NCI-H526 (cell line): ENCODE measurements around the gene OARD1.
A peak's percentile ranks its signal among the peaks of the same experiment; 100 is the strongest.

Experiments
- DNase-seq, 2 experiments: peaks; one replicate each; lab custom pipeline; 2025; lab: John Stamatoyannopoulos, UW

Gene OARD1

DNA sequence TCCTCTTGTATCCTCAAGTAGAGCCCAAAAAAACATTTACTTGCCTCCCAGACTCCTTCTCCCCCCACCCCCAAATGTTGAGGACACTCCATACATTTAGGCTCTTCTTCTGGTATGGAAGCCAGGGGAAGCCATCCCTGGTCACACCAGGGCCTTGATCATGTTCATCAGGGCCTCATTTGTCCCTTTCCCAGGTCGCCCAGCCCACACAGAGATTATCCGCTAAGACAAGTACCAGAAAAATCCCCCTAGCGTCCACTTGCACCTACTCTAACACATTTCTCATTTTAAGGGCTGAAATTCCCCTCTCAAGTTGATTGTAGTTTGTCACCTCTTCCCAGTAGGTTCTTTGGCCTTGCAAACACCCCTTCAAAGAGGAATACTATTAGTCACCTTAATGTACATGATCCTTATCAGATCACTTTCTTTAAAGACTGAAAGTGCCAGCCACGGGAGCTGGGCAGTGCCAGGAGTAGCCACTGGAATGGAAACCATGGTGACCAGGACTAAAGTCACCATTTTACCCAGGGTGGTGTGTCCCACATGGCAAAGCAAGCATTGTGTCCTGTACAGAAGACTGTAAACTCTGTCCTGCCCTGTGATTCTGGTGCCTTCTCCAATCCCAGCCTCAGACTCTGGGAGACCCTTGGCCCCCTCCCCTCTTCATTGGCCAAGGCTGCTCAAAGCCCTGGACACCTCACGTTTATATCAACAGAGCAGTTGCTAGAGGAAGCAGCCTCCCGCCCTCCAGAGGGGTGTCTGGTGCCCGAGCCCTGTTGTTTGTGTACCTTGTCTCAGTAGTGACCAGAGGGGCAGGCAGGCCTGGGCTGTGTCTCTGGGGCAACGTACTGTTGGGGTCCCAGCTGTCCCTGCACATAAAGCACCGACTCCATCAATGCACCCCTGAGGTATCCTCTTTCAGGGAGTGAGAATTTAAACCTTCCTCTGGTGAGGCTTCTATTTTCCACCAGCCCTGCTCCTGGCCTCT lies 24.1 kb downstream of the OARD1 start:
- no peak for DNase-seq

DNA sequence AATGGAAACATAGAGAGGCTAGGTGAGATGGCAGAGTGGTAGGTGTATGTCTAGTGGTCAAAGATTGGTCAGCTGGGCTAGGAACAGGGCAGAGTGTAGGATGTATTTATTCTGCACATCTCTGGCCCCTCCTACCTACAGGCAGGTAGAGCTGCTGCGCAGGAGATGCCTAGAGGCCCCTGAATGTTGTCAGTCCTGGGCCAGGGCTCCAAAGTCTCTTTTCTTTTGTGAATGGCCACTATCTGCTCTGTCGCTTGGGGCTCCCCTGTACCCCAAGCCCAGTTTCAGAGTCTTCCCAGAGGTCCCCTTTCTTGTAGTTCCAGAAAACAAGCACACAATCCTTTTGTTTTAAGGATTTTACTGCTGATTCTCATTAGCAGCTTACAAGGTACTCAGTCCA lies 24.9 kb downstream of the OARD1 start:
- DNase-seq = no peak

DNA sequence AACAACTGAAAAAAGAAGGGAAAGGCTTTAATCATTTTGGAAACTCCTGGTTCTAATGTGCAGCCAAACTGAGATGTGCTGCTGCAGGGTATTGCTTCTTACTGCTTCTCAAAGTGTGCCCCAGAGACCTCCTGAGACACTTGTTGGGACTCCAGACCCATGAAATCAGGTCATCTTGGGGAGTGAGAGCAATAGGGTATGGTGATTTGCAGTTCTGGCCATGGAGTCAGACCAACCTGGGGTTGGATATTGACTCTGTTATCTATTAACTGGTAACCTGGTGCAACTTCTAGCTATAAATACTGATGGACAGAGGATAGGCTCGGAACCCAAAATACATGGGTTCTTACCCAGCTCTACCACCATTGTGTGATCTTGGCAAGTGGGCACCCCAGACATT lies 26.1 kb downstream of the OARD1 start:
- no peak for DNase-seq

DNA sequence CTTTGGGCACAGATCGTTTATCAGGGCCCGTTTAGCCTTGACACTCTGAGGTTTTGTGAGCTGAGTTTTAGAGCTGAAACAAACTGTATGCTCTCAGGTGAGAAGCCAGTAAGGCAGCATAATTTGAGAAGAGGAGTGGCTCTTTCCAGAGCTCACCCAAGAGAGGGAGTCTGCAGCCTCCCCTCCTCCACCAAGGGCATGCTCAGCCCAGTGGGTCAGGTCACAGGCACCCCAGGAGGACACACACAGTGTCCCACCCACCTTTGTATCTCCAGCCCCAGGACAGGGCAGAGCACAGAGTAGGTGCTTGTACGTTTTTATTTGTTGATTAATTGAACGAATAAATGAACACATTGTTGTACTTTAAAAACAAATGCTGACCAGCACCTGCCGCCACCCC lies 26.5 kb downstream of the OARD1 start:
- DNase-seq = no peak

DNA sequence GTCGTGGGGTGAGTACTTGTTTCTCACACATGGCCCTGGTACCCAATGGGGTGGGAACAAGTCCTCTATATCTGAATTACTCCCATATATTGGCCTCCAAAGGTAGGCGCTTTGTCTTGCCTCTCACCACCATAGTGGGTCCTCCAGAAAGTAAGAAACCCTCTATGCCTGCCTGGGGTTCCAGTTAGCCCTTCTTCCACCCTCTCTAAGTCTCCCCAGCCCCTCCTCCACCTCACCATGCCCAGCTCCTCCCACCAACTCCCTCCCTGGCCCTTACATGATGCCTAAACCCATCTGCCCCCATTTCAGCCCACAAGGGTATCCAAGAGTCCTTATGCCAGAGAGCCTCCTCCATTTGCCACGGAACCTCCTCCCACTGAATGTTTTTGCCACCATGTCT lies 29.0 kb downstream of the OARD1 start:
- no peak for DNase-seq

DNA sequence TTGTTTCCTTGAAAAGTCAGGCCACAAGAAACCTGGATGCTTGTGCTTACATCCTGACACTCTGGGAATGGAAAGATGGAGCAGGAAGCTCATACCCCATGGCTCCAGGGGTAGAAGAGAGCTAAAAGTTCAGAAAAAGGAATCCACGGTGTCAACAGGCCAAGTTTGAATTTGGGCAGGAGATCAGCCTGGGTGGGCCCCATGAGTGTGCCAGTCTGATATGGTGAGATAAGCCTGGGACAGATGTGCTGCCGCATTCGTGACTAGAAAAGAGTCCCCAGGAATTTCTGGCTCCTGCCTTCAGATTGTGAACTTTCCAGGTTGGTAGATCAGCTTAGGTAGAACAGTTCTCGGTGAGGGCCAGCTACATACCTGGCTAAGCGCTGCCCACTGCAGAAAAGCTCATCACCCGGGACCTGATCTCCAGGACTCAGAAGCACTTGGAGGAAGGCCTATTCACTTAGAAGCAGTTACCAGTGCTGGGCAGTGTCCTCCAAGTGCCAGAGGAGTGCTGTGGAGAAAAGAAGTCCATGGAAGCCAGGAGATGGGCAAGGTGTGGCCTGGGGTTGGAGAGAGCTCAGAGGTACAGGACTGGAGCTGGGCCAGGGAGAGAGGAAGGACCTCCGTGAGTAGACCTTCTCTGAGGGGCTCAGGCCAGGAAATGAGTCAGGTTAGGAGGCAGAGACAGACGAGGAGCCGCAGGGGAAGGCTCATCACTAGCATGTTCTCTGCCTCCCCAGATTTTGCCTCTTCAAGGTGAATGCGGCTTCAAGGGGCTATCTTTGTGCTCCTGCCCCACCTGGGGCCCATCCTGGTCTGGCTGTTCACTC lies 29.7 kb downstream of the OARD1 start, which contains the start of gene TSPO2:
TSPO2 (plus strand) TSS at position 242 of the 830 bp plus-strand sequence; CDS start at position 761, 519 bp downstream.
- DNase-seq = no peak

DNA sequence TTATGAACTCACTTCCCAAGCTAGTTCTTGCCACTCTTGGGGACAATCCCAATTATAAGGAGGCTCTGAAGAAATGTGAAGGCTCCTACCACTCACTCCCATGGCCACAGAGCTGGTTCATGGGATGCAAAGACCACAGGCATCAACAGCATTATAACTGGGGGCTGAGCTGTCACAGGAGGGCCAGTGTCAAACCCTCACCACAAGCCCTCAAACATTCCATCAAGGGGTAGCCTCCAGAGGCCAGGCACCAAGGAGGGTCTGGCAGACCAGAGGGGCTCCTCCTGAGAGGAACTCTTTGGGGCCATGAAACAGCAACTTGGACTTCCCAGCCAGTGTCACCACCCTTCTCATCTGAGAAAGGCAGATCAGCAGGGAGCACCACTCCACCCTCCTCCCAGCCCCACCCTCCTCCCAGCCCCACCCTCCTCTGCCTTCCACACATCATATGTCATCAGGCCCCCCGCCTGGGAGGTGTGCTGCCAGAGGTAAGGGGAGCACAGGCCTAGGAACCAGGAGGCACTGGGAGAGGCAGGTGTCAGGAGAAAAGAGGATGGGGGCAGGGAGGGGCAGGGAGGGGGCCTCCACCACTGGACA lies 31.1 kb downstream of the OARD1 start:
- DNase-seq = no peak

DNA sequence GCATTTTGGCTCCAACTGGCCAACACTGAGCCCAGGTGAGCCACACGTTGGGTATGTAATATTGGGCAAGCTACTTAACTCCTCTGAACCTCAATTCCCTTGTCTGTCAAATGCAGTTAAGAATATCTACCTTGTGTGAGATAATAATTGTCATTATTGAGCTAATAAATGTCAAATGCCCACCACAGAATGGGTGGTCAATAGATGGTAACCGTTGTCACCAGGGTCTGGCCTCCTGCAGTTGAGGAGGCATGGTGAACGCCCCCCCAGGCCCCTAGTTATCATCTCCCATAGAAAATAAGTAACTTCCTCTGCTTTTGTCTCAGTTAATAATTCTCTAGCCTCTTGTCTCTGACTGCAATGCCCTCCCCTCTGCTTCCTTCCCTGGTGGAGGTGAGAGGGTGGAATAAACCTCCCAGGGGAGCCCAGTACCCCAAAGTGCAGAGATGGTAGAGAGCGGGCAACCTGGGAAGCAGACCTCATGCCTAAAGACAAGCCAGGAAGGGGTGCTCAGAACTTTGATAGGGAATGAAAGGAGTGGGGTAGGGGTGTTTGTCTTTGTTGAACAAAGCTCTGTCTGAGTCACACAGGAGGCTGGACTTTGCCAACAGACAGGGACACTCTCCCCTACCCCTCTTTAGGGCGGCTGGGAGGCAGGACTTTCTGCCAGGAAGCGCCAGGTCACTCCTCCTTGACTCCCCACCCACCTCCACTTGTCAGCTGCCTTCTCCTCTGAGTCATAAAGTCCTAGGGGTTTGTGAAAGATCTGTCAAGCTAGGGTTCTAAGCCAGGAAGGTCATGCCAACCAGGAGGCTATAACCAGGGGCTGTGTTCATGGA lies 31.8 kb downstream of the OARD1 start:
- no peak for DNase-seq

DNA sequence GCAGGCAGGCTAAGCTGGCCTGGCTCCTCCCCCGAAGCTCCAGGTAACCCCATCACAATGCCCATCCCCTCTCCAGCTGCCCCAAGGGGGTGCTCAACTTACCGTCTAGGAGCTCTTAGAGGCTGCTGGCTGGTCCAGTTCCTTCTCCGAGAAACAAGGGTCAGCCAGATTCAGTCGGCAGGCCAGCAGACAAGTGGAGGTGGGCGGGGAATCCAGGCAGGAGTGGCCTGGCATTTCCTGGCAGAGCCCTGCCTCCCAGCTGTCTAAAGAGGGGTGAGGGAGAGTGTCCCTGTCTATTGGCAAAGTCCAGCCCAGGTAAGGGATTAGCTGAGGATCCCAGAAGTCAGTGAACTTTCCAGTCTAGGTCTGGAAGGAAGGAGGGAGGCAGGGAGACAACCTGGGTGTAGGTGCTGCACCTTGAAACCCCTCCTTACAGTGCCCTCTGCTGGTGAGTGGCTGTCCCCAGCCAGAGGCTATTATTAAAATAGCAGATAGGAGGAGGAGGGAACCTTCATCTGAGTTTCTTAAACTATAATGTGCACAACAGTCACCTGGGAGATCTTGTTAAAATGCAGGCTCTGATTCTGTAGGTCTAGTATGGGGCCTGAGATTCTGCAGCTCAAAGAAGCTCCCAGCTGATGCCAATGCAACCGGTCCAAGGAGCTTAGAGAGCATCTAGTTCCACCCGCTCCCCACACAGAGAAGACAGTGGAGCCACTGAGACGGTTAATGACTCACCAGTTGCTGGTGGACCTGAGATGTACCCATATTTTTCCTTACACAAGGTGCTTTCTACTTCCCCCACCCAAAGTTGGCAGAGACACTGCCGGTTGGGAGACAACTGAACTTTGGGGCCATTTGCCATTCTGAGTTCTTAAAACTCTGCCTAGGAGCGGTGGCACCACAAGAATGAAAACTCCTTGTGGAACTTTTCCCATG lies 32.8 kb downstream of the OARD1 start, which contains the start of gene UNC5CL:
UNC5CL (minus strand) TSS at position 162 of the 939 bp plus-strand sequence. CDS start 4,147 bp downstream, outside the sequence.
- DNase-seq = peak in 1 of 2 experiments; percentile 76

DNA sequence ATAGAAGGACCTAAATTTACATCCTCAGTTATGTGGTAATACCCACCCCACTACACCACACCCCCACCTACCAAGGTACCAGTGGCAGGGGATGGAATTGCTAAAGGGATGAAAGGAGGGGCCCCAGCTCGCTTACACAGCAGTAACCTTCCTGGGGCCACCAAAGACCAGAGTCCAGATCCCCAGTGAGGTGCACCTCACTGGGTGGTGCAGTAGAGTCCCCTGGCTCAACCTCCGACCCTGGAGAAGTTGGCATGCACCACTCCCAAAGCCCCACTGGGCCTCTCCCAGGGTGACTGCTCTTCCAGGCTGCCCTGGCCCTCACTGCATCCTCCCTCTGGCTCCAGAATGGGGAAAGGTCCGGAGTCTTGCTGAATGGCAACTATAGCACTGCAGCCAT lies 34.0 kb downstream of the OARD1 start:
- no peak for DNase-seq

DNA sequence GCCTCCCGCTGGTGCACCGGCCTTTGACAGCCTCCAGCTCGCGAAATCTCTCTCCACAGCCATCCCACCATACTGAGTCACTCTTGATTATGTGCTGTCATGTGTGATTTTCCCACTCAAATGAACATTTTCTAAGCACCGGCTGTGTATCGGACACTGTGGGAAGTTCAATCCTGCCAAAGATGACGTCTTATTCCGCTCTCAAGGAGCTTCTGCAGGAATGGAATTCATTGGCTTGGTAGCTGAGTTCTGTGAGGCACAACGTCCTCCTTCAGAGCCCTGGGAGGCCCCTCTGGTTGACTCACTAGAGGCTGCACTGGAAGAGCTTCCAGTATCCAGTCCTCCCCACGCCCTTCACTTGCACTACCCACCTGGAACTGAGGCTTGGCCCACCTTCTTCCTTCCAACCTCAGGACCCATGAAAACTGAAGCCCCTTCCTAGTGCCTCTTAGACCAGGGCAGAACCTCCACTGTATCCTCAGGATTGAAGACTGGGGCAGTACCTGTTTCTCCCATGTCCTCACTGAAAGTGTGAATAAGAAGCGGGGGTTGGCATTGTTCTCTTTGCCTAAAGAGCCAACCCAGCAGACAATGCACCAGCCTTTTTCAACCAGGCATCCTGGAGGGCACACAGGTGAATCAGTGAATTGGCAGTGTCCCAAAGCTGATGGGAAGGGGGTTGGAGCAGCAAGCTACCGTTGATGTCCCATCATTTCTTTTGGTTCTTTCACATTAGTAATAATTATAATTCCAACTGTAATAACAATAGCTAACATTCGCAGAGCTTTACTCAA lies 34.9 kb downstream of the OARD1 start:
- DNase-seq = no peak

DNA sequence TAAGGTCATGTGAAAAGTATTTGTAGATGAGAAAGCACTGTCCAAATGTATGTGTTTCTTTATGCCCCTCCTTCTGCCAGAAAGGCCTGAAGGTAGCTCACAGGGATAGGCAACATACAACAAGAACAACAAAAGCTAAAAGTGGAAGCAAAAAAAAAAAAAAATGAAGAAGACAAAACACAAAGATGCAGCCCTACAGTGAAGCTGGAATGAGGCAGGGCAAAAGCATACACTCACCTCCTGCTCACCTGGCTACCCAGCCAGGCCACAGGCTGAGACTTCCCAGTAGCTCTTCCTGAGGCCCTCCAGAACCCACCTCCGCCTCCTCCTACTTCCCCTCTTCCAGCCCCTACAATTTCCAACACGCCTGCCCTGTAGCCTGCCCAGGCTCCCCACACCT lies 35.6 kb downstream of the OARD1 start:
- DNase-seq = no peak

DNA sequence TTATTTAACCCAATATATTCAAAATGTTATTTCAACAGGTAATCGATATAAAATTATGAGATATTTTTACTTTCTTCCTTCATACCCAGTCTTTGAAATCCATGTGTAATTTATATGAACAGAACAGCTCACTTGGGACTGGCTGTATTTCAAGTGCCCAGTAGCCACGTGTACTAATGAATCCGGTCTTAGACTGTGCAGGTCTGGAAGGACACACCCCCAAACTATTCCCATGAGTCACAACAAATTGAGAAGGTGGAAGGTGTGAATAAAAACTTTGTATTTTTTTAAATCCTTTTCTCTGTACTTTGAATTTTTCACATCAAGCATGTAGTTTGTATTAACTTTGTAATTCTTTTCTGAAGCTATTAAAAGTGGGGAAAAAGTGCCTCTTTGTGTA lies 36.0 kb downstream of the OARD1 start:
- no peak for DNase-seq

DNA sequence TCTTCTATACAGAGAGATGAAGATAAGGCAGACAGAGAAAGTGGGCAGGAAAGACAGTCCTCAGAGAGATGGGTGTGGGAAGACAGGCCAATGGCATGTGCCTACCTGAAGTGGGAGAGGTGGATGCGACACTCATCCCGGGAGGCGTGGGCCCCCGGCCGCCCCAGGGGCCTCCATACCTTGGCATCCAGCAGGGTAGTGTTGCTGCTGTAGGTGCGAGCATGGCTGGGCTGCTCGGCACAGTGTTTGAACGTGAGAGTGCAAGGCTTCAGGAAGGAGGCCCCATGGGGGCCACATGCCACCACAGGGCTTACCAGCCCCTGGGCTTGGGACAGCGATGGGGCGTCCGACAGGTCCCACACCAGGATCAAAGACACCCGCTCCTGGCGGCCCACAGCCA lies 38.4 kb downstream of the OARD1 start:
- no peak for DNase-seq

DNA sequence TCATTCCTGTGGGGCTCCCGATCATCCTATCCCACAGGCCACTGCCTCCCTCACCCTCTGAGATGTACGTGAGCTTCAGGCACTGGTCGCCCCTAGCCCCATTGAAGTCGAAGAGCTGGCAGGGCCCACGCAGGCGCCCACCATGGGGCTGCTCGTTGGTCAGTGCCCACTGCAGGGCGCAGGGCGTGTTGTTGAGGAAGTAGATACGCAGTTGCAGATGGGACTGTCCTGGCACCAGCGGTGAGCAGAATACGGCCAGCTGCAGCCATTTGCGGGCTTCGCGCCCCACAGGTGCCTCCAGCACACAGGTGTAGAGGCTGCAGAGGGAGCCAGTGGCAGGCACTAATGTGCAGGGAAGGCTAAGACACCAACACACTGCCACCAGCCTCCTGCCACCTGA lies 39.3 kb downstream of the OARD1 start:
- no peak for DNase-seq

DNA sequence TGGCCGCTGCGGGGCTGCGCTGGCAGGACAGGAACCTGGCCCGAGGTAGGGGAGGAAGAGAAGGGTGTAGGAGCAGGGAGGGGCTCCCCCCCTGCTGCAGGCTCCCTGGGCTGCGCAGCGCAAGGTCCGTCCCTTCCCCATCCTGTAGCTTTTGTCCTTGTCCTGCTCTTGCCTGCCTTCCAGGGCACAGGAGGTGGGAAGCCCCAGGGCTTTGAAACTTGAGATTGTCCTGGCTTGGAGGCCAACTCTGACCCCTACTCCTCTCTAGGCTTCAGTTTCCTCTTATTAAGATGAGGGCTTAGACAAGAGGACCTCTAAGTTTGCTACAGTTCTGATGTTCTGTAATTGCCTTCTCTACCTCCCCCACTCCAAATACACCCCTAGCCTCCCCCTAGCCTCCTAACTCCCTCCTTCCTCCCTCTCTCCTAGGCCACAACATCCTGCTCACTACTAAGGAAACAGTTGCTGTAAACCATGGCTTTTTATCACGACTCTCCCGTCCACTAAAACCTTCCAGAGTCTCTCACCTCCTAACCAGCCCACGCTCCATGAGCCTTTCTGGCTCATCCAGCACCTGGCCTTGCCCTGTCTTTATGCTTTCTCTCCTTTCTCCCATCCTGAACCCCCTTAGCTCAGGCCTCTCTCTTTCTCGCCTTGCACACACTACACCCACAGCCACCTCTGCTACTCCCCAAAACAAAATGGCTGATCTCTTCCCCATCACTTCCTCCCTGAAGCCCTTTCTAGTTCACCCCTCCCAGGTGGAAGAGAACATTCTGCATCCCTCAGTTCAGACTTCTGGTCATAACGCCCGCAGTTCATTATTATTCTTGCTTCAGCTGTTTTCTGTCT lies 43.4 kb downstream of the OARD1 start:
- peak in 1 of 2 experiments; percentile 62 for DNase-seq

DNA sequence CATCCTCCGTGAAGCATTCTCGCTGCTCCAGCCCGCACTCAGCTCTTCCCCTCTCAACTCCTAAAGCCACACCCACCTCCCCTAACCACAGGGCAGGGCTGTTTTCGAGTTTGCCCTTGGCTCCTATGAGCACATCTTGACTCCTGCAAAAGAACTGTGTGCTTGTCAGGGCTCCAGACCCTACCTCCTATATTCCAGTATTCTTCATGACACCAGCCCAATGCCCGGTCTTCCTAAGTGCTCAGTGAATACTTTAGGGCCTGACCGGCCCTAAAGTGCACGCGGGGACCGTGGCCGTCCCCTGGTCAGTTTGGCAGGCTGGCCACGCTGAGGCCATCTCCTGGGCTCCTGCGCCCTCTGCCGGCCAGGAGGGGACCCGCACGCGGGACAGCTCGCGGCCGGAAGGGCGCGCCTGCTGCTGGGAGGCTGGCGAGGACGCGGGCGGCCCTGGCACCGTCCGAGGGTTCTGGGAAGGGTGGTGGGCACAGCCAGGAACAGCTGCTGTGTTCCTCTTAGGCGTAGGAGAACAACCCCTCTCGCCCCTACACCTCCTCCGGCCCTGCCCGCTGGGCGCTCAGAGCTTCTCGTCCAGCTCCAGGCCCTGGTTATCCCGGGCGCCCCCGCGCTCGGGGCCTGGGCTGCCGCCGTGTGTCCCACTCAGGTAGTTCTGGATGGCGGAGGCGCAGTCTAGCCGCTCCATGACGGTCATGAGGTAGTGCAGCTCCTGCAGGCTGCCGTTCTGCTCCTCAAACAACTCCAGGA lies 44.2 kb downstream of the OARD1 start:
- peak; percentile 74 to 88 for DNase-seq

DNA sequence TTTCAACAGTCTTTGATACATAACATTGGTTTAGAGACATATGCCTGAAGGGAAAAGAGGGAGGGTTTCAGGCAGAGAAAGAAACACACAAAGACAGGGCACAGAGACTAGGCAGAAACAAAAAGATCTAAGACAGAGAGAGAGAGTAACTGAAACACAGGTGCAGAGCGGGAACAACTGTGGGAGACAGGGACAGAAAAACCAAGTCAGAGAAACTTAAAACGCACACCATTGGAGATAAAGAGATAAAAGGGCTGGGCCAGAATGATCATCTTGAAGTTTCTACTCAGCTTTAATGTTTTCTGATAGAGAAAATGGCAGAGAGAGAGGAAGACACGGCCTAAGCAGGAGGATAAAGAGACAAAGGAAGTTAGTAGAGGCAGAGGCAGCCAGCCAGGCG lies 44.9 kb downstream of the OARD1 start:
- peak in 1 of 2 experiments; percentile 36 for DNase-seq
